Osteoblast (primary cell): Measurements from ENCODE around the gene MRM3. TPM values are rescaled to one million over a fixed set of nuclear protein-coding genes. Genes with fewer than 3 reads are reported as not detected.

Experiments
- DNase-seq: peaks from one replicate; pipeline ENCODE4 v3.0.0; 2011; ENCODE audit warnings: low spot score, mixed read lengths; ENCODE audit not compliant: insufficient read length; ENCODE audit errors: missing footprints
- H2AFZ ChIP-seq: 2 replicates; pipeline ENCODE4 v1.6.0; 2011; ENCODE audit warnings: mild to moderate bottlenecking, low read length
- H3K27ac ChIP-seq: 2 replicates; pipeline ENCODE4 v1.5.1; 2011; ENCODE audit warnings: mild to moderate bottlenecking, low read depth, low read length, moderate library complexity
- H3K27me3 ChIP-seq: 2 replicates; pipeline ENCODE4 v1.6.0; 2012; ENCODE audit warnings: mild to moderate bottlenecking, control low read depth, inconsistent platforms, low read length, moderate library complexity; ENCODE audit not compliant: insufficient read depth
- H3K36me3 ChIP-seq: 2 replicates; pipeline ENCODE4 v1.5.1; 2011; ENCODE audit warnings: mild to moderate bottlenecking, low read length, control low read depth, moderate library complexity; ENCODE audit not compliant: insufficient read depth
- H3K4me1 ChIP-seq: 2 replicates; pipeline ENCODE4 v1.5.1; 2011; ENCODE audit warnings: mild to moderate bottlenecking, low read length, control low read depth, moderate library complexity; ENCODE audit not compliant: insufficient read depth
- H3K4me2 ChIP-seq: 2 replicates; pipeline ENCODE4 v1.6.0; 2011; ENCODE audit warnings: mild to moderate bottlenecking, low read length; ENCODE audit not compliant: insufficient read depth
- H3K4me3 ChIP-seq: fragments of 200-600 bp; sonication (generic); 3 replicates; pipeline ENCODE4 v1.5.1; 2012; ENCODE audit warnings: mild to moderate bottlenecking, low read length, inconsistent platforms; ENCODE audit not compliant: insufficient read depth
- H3K79me2 ChIP-seq: 2 replicates; pipeline ENCODE4 v1.6.0; 2012; ENCODE audit warnings: mild to moderate bottlenecking, low read length, control low read depth, inconsistent platforms; ENCODE audit not compliant: insufficient read depth
- H3K9me3 ChIP-seq: 2 replicates; pipeline ENCODE4 v1.5.1; 2011; ENCODE audit warnings: low read depth, low read length, control low read depth
- H4K20me1 ChIP-seq: 2 replicates; pipeline ENCODE4 v1.6.0; 2012; ENCODE audit warnings: mild to moderate bottlenecking, low read length, control low read depth; ENCODE audit not compliant: insufficient read depth
- CTCF ChIP-seq: IDR thresholded peaks from 2 replicates; pipeline ENCODE4 v1.5.1; 2011; ENCODE audit warnings: mild to moderate bottlenecking, low read depth, low read length, moderate library complexity; ENCODE audit errors: extremely low read depth
- total RNA-seq: library from RNA; depleted of rRNA; stranded (reverse); fragments of >200 nt; gene quantifications from 2 replicates; pipeline ENCODE4 v1.2.3, GENCODE V29; 2012

Gene MRM3
- total RNA-seq, 1 donor, result 19.5 TPM

DNA sequence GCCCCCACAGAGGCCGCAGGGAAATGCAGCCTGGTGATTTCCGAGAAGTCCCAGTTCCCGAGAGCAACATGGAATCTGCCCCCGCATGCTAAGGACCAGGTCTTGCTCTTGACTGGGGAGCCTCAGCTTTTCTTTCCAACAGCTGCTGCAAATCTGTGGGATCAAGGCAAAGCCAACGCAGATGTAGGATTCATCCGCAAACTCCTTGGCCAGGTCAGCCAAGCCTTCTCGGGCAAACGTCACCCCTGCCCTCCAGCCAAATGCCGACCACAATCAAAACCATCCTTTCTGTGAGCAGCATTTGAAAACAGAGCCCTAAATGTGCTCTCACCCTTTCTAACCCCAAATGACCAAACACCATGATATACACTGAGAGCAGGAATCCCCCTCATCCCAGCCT is 54.0 kb downstream of the MRM3 start:
- peak; percentile 92 for DNase-seq
- Histone ChIP-seq H3K27ac (peak overlapping the region; percentile 75), H3K27me3 (no peaks in the 10 kb centered on the region), H3K4me2 (peak overlapping the region; percentile 3), H3K4me1 (peaks cover 7% of the 10 kb centered on the region), H3K36me3 (no peaks in the 10 kb centered on the region), H3K79me2 (no peaks in the 10 kb centered on the region), H2AFZ (no peak overlapping the region), H4K20me1 (peaks cover 16% of the 10 kb centered on the region), H3K4me3 (no peak overlapping the region), H3K9me3 (no peaks in the 10 kb centered on the region)
- no peak for TF ChIP-seq CTCF

DNA sequence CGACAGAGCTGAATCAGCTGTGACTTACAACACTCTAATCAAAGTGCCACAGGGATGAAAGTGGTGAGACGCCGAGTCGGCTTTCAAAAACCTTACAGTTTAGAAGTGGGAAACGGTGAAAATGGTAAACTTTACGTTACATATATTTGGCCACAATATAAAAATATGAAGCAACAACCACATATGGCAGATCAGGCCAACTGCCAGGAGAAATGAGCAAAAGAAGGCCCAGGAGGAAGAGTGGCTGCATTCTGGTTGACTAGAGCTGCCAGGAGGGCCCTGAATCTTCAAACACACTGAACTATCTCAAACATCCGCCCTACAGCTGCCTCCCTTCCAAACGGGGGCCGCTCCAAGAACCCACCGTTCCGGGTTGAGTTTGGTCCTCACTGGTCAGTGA is 56.3 kb downstream of the MRM3 start:
- no peak overlapping the region for H3K4me2 ChIP-seq
- no peak overlapping the region for H2AFZ ChIP-seq
- peaks cover 7% of the 10 kb centered on the region for H3K4me1 ChIP-seq
- no peaks in the 10 kb centered on the region for H3K9me3 ChIP-seq
- no peak overlapping the region for H3K27ac ChIP-seq
- no peak overlapping the region for H3K4me3 ChIP-seq
- TF ChIP-seq CTCF, result no peak
- H3K36me3 ChIP-seq, result no peaks in the 10 kb centered on the region
- peaks cover 30% of the 10 kb centered on the region for H4K20me1 ChIP-seq
- no peaks in the 10 kb centered on the region for H3K79me2 ChIP-seq
- no peaks in the 10 kb centered on the region for H3K27me3 ChIP-seq
- peak; percentile 56 for DNase-seq

DNA sequence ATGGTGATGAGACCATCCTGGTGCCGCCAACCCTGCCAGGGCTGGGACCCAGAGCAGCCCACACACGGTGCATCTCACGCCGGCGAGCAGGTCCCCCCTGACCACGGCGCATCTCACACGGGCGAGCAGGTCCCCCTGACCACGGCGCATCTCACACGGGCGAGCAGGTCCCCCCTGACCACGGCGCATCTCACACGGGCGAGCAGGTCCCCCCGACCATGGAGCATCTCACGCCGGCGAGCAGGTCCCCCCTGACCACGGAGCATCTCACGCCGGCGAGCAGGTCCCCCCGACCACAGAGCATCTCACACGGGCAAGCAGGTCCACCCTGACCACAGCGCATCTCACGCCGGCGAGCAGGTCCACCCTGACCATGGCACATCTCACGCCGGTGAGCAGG is 59.2 kb downstream of the MRM3 start:
- Histone ChIP-seq H3K4me3 (no peak overlapping the region), H3K79me2 (peaks cover 5% of the 10 kb centered on the region), H3K4me2 (no peak overlapping the region), H3K36me3 (no peaks in the 10 kb centered on the region), H2AFZ (no peak overlapping the region), H3K4me1 (peaks cover 4% of the 10 kb centered on the region), H4K20me1 (peaks cover 41% of the 10 kb centered on the region), H3K9me3 (no peaks in the 10 kb centered on the region), H3K27ac (no peak overlapping the region), H3K27me3 (no peaks in the 10 kb centered on the region)
- DNase-seq, result peak; percentile 70
- no peak for TF ChIP-seq CTCF

Other genes starting within 250 kb of the MRM3 start
- gene VPS53, start 67.5 kb upstream of the MRM3 start, total RNA-seq, result 22.1 and 25.9 TPM in 2 replicates
- gene TLCD3A, start 49.8 kb upstream of the MRM3 start, total RNA-seq, result 19.5 and 28.6 TPM in 2 replicates
- gene GEMIN4, start 30.1 kb upstream of the MRM3 start, total RNA-seq, result 8.7 and 9.7 TPM in 2 replicates
- 39.4 and 43.3 TPM in 2 replicates for gene GLOD4, start 73 bp upstream of the MRM3 start, total RNA-seq
- 60.7 and 68.8 TPM in 2 replicates for gene NXN, start 197.4 kb downstream of the MRM3 start, total RNA-seq
- gene TIMM22, start 214.8 kb downstream of the MRM3 start, total RNA-seq, result 10.5 and 10.6 TPM in 2 replicates